ENCODE data around the gene SSNA1. TPM values are rescaled to one million over a fixed set of nuclear protein-coding genes. Genes with fewer than 3 reads are reported as not detected.

The SSNA1 gene
- total RNA-seq, 1 experiment from 2014 or later = 73.0 TPM

- peaks cover 25% of the 10 kb centered on the region for H3K27me3 ChIP-seq
- peaks cover 48% of the 10 kb centered on the region for H3K4me1 ChIP-seq
- no peak for DNase-seq
- H3K36me3 ChIP-seq = no peaks in the 10 kb centered on the region
- no peak overlapping the region for H3K4me3 ChIP-seq
- no peaks in the 10 kb centered on the region for H3K9me3 ChIP-seq (replicated peaks)
- no peak overlapping the region for H3K27ac ChIP-seq
These were observed 26.7 kb upstream of the SSNA1 start for GRCh38 chr9:137161558-137162486.

- peaks cover 51% of the 10 kb centered on the region for H3K4me1 ChIP-seq
- H3K9me3 ChIP-seq (replicated peaks) = no peaks in the 10 kb centered on the region
- no peak overlapping the region for H3K27ac ChIP-seq
- peaks cover 28% of the 10 kb centered on the region for H3K27me3 ChIP-seq
- DNase-seq = no peak
- H3K4me3 ChIP-seq = no peak overlapping the region
- H3K36me3 ChIP-seq = no peaks in the 10 kb centered on the region
These were observed 25.7 kb upstream of the SSNA1 start for GRCh38 chr9:137162505-137163364.

- Histone ChIP-seq H3K4me3 (no peak overlapping the region), H3K9me3 (replicated peaks) (no peaks in the 10 kb centered on the region), H3K36me3 (no peaks in the 10 kb centered on the region), H3K27ac (no peak overlapping the region), H3K4me1 (peaks cover 48% of the 10 kb centered on the region), H3K27me3 (peaks cover 32% of the 10 kb centered on the region)
- DNase-seq = no peak
These were observed 25.1 kb upstream of the SSNA1 start for GRCh38 chr9:137163365-137163715.

GRCh38 chr9:137163805-137164204 lies 24.7 kb upstream of the SSNA1 start:
- H3K4me1 ChIP-seq = peaks cover 43% of the 10 kb centered on the region
- no peaks in the 10 kb centered on the region for H3K36me3 ChIP-seq
- no peaks in the 10 kb centered on the region for H3K9me3 ChIP-seq (replicated peaks)
- H3K4me3 ChIP-seq = no peak overlapping the region
- DNase-seq = no peak
- no peak overlapping the region for H3K27ac ChIP-seq
- H3K27me3 ChIP-seq = peaks cover 32% of the 10 kb centered on the region

- peaks cover 32% of the 10 kb centered on the region for H3K27me3 ChIP-seq
- no peaks in the 10 kb centered on the region for H3K36me3 ChIP-seq
- peak overlapping the region; percentile 17; the same call in 1 of the 2 replicates for H3K27ac ChIP-seq
- peaks cover 37% of the 10 kb centered on the region for H3K4me1 ChIP-seq
- peak overlapping the region; percentile 45 for H3K4me3 ChIP-seq
- no peaks in the 10 kb centered on the region for H3K9me3 ChIP-seq (replicated peaks)
- DNase-seq = peak; percentile 85 to 89
These were observed 23.9 kb upstream of the SSNA1 start for GRCh38 chr9:137164370-137165249.

GRCh38 chr9:137165250-137165836 lies 23.1 kb upstream of the SSNA1 start:
- Histone ChIP-seq H3K36me3 (no peaks in the 10 kb centered on the region), H3K4me3 (peak overlapping the region; percentile 45), H3K27me3 (peaks cover 36% of the 10 kb centered on the region), H3K27ac (no peak overlapping the region; the same call in 1 of the 2 replicates), H3K9me3 (replicated peaks) (no peaks in the 10 kb centered on the region), H3K4me1 (peaks cover 44% of the 10 kb centered on the region)
- no peak for DNase-seq

- no peaks in the 10 kb centered on the region for H3K36me3 ChIP-seq
- peak overlapping the region; percentile 49 for H3K4me3 ChIP-seq
- peaks cover 51% of the 10 kb centered on the region for H3K4me1 ChIP-seq
- no peak for DNase-seq
- no peak overlapping the region for H3K27ac ChIP-seq
- no peaks in the 10 kb centered on the region for H3K9me3 ChIP-seq (replicated peaks)
- peaks cover 38% of the 10 kb centered on the region for H3K27me3 ChIP-seq
These were observed 21.9 kb upstream of the SSNA1 start for GRCh38 chr9:137166380-137167229.

- H3K4me1 ChIP-seq = peaks cover 58% of the 10 kb centered on the region
- peak overlapping the region; percentile 49 for H3K4me3 ChIP-seq
- H3K27me3 ChIP-seq = peaks cover 38% of the 10 kb centered on the region
- H3K9me3 ChIP-seq (replicated peaks) = no peaks in the 10 kb centered on the region
- DNase-seq = peak; percentile 57 to 61
- H3K36me3 ChIP-seq = no peaks in the 10 kb centered on the region
- no peak overlapping the region for H3K27ac ChIP-seq
These were observed 21.2 kb upstream of the SSNA1 start for GRCh38 chr9:137167277-137167746.

GRCh38 chr9:137167747-137168572 lies 20.5 kb upstream of the SSNA1 start:
- Histone ChIP-seq H3K27me3 (peaks cover 38% of the 10 kb centered on the region), H3K4me3 (peak overlapping the region; percentile 49), H3K27ac (no peak overlapping the region), H3K9me3 (replicated peaks) (no peaks in the 10 kb centered on the region), H3K36me3 (no peaks in the 10 kb centered on the region), H3K4me1 (peaks cover 64% of the 10 kb centered on the region)
- peak; percentile 72 to 84 for DNase-seq

GRCh38 chr9:137168573-137168903 lies 19.9 kb upstream of the SSNA1 start:
- H3K27me3 ChIP-seq = peaks cover 38% of the 10 kb centered on the region
- H3K36me3 ChIP-seq = no peaks in the 10 kb centered on the region
- no peaks in the 10 kb centered on the region for H3K9me3 ChIP-seq (replicated peaks)
- DNase-seq = peak in 1 of 2 experiments; percentile 37
- H3K27ac ChIP-seq = no peak overlapping the region
- peaks cover 68% of the 10 kb centered on the region for H3K4me1 ChIP-seq
- peak overlapping the region; percentile 11 for H3K4me3 ChIP-seq

GRCh38 chr9:137168904-137169856 lies 19.3 kb upstream of the SSNA1 start:
- Histone ChIP-seq H3K4me3 (peak overlapping the region; percentile 11), H3K36me3 (no peaks in the 10 kb centered on the region), H3K27ac (no peak overlapping the region)

More at GRCh38 chr9:137168904-137169856, 19.3 kb upstream of the SSNA1 start:
- Histone ChIP-seq H3K9me3 (replicated peaks) (no peaks in the 10 kb centered on the region), H3K4me1 (peaks cover 68% of the 10 kb centered on the region), H3K27me3 (peaks cover 38% of the 10 kb centered on the region)
- peak; percentile 73 to 77 for DNase-seq

Measured in SJCRH30 (cell line).